ENCODE data around the gene ABHD1.
A peak's percentile ranks its signal among the peaks of the same experiment; 100 is the strongest.

ABHD1 gene

GRCh38 chr2:27152102-27152795 lies 28.6 kb downstream of the ABHD1 start:
- no peak overlapping the region for H3K27ac ChIP-seq
- DNase-seq (ENCODE audit: low spot score) = peak; percentile 17
- ChIA-PET CTCF (interaction anchor here (0.6 to 0.9 kb wide), 2 partner anchors 30 to 67 kb away, joined by 3 to 6 read pairs; no protein-coding TSS in a partner anchor), POLR2A (ENCODE audit: low non-redundant PET) (no interaction called here)
- no peak for TF ChIP-seq CTCF (conservative IDR thresholded peaks at IDR 0.05; ENCODE audit: low read depth)

GRCh38 chr2:27152796-27153464 lies 29.3 kb downstream of the ABHD1 start:
- CTCF ChIA-PET = interaction anchor here (0.9 kb wide), 1 partner anchor 66 kb away, joined by 6 read pairs; no protein-coding TSS in a partner anchor
- POLR2A ChIA-PET (ENCODE audit: low non-redundant PET) = no interaction called here
- no peak overlapping the region for H3K27ac ChIP-seq
- peak; percentile 31 for DNase-seq (ENCODE audit: low spot score)
- no peak for TF ChIP-seq CTCF (conservative IDR thresholded peaks at IDR 0.05; ENCODE audit: low read depth)

DNA sequence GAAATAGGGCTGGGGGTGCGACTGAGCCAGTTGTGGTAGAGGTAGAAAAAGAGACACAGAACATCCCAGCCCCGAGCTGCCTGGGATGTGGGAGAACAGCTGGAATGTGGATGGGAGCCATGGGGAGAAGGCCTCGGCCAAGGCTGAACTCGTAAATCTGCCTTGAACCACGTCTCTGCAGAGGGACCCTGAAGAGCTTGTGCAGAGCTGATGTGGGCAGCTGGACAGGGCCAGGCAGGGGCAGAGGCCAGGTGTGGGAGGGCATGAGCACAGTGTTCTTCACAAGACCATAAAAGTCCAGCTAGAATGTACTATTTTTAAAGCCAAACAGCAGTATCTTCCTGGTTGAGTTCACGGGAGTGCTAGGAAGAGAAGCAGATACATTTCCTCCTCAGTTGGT lies 30.9 kb downstream of the ABHD1 start:
- no peak for TF ChIP-seq CTCF (conservative IDR thresholded peaks at IDR 0.05; ENCODE audit: low read depth)
- ChIA-PET CTCF (interaction anchor here (0.6 kb wide), 1 partner anchor 93 kb away, joined by 4 read pairs; no protein-coding TSS in a partner anchor), POLR2A (ENCODE audit: low non-redundant PET) (no interaction called here)
- no peak overlapping the region for H3K27ac ChIP-seq
- DNase-seq (ENCODE audit: low spot score) = no peak

DNA sequence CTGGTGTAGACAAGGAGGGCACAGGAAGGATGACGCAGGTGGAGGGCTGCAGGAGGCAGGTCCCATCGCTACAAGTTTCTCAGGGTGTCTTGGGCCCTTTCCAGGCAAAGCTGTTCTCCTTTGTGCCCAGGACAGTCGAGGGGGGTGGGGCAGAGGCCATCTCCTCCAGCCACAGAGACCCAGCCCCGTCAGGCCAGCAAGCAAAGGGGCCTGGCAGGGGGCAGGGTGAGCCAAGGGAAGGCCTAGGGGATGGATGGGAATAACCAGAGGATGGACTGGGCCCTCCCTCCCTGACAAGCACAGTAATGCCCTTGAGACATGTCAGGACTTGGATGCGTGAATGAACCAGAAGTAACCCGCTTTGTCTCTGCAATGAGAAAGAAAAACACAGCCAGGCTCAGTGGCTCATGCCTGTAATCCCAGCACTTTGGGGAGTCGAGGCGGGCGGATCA lies 31.5 kb downstream of the ABHD1 start:
- no peak overlapping the region for H3K27ac ChIP-seq
- CTCF ChIA-PET = no interaction called here
- POLR2A ChIA-PET (ENCODE audit: low non-redundant PET) = no interaction called here
- no peak for TF ChIP-seq CTCF (conservative IDR thresholded peaks at IDR 0.05; ENCODE audit: low read depth)
- peak; percentile 41 for DNase-seq (ENCODE audit: low spot score)

- H3K27ac ChIP-seq = no peak overlapping the region
- TF ChIP-seq CTCF (conservative IDR thresholded peaks at IDR 0.05; ENCODE audit: low read depth) = no peak
- no peak for DNase-seq (ENCODE audit: low spot score)
- CTCF ChIA-PET = interaction anchor here (0.8 to 3.0 kb wide), 3 partner anchors 11 to 107 kb away, joined by 3 to 11 read pairs (median 4); no protein-coding TSS in a partner anchor
- POLR2A ChIA-PET (ENCODE audit: low non-redundant PET) = no interaction called here
Observed at GRCh38 chr2:27158468-27158867, 34.9 kb downstream of the ABHD1 start.

GRCh38 chr2:27159271-27159670 lies 35.7 kb downstream of the ABHD1 start:
- POLR2A ChIA-PET (ENCODE audit: low non-redundant PET) = no interaction called here
- no peak for TF ChIP-seq CTCF (conservative IDR thresholded peaks at IDR 0.05; ENCODE audit: low read depth)
- H3K27ac ChIP-seq = no peak overlapping the region
- no peak for DNase-seq (ENCODE audit: low spot score)
- CTCF ChIA-PET = interaction anchor here (1.1 to 3.0 kb wide), 2 partner anchors 11 to 41 kb away, joined by 4 to 11 read pairs; no protein-coding TSS in a partner anchor

All from RWPE1 (cell line).